HL-60 (cell line): ENCODE results near the gene DDX20.

Experiments used
- CTCF ChIP-seq: IDR thresholded peaks from one replicate; pipeline ENCODE4 v1.5.1; 2011; ENCODE audit warnings: low read length, control low read depth, inconsistent platforms; ENCODE audit not compliant: insufficient read depth
- REST ChIP-seq: IDR thresholded peaks from 2 replicates; pipeline ENCODE4 v1.6.1; 2012; ENCODE audit warnings: low read depth; ENCODE audit not compliant: insufficient replicate concordance

- TF ChIP-seq CTCF = no peak
- TF ChIP-seq REST = no peak
Observed at GRCh38 chr1:111735321-111735720, 20.4 kb upstream of the DDX20 start.
